Osteoblast (primary cell): Measurements from ENCODE around the gene ITCH. TPM values are rescaled to one million over a fixed set of nuclear protein-coding genes. Genes with fewer than 3 reads are reported as not detected.
"Not testable (repeated sequence)": the region's sequence is repeated elsewhere in the genome, so short reads cannot be mapped to it uniquely, and the experiment has no call there.

Source experiments
- DNase-seq: peaks from one replicate; pipeline ENCODE4 v3.0.0; 2011; ENCODE audit warnings: low spot score, mixed read lengths; ENCODE audit not compliant: insufficient read length; ENCODE audit errors: missing footprints
- H2AFZ ChIP-seq: 2 replicates; pipeline ENCODE4 v1.6.0; 2011; ENCODE audit warnings: mild to moderate bottlenecking, low read length
- H3K27ac ChIP-seq: 2 replicates; pipeline ENCODE4 v1.5.1; 2011; ENCODE audit warnings: mild to moderate bottlenecking, low read depth, low read length, moderate library complexity
- H3K27me3 ChIP-seq: 2 replicates; pipeline ENCODE4 v1.6.0; 2012; ENCODE audit warnings: mild to moderate bottlenecking, control low read depth, inconsistent platforms, low read length, moderate library complexity; ENCODE audit not compliant: insufficient read depth
- H3K36me3 ChIP-seq: 2 replicates; pipeline ENCODE4 v1.5.1; 2011; ENCODE audit warnings: mild to moderate bottlenecking, low read length, control low read depth, moderate library complexity; ENCODE audit not compliant: insufficient read depth
- H3K4me1 ChIP-seq: 2 replicates; pipeline ENCODE4 v1.5.1; 2011; ENCODE audit warnings: mild to moderate bottlenecking, low read length, control low read depth, moderate library complexity; ENCODE audit not compliant: insufficient read depth
- H3K4me2 ChIP-seq: 2 replicates; pipeline ENCODE4 v1.6.0; 2011; ENCODE audit warnings: mild to moderate bottlenecking, low read length; ENCODE audit not compliant: insufficient read depth
- H3K4me3 ChIP-seq: fragments of 200-600 bp; sonication (generic); 3 replicates; pipeline ENCODE4 v1.5.1; 2012; ENCODE audit warnings: mild to moderate bottlenecking, low read length, inconsistent platforms; ENCODE audit not compliant: insufficient read depth
- H3K79me2 ChIP-seq: 2 replicates; pipeline ENCODE4 v1.6.0; 2012; ENCODE audit warnings: mild to moderate bottlenecking, low read length, control low read depth, inconsistent platforms; ENCODE audit not compliant: insufficient read depth
- H3K9me3 ChIP-seq: 2 replicates; pipeline ENCODE4 v1.5.1; 2011; ENCODE audit warnings: low read depth, low read length, control low read depth
- H4K20me1 ChIP-seq: 2 replicates; pipeline ENCODE4 v1.6.0; 2012; ENCODE audit warnings: mild to moderate bottlenecking, low read length, control low read depth; ENCODE audit not compliant: insufficient read depth
- total RNA-seq: library from RNA; depleted of rRNA; stranded (reverse); fragments of >200 nt; gene quantifications from 2 replicates; pipeline ENCODE4 v1.2.3, GENCODE V29; 2012
- TF ChIP-seq, protein P1 (sequence below): IDR thresholded peaks from 2 replicates; pipeline ENCODE4 v1.5.1; 2011; ENCODE audit warnings: mild to moderate bottlenecking, low read depth, low read length, moderate library complexity; ENCODE audit errors: extremely low read depth

ITCH gene
- total RNA-seq, 1 donor = 79.3 TPM

DNA sequence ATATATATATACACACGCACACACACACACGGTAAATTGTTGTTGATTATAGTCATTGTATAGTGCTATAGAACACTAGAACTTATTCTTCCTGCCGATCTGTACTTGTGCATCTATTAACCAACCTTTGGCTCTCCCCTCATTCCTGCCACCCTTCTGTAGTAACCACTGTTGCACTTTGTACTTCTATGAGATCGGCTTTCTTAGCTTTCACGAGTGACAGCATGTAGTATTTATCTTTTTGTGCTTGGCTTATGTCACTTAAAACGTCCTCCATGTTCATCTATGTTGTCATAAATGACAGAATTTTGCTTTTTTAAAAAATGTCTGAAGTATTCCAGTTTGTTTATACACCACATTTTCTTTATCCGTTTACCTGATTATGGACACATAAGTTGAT is 132.2 kb downstream of the ITCH start:
- no peak overlapping the region for H3K27ac ChIP-seq
- TF ChIP-seq, protein P1, sequence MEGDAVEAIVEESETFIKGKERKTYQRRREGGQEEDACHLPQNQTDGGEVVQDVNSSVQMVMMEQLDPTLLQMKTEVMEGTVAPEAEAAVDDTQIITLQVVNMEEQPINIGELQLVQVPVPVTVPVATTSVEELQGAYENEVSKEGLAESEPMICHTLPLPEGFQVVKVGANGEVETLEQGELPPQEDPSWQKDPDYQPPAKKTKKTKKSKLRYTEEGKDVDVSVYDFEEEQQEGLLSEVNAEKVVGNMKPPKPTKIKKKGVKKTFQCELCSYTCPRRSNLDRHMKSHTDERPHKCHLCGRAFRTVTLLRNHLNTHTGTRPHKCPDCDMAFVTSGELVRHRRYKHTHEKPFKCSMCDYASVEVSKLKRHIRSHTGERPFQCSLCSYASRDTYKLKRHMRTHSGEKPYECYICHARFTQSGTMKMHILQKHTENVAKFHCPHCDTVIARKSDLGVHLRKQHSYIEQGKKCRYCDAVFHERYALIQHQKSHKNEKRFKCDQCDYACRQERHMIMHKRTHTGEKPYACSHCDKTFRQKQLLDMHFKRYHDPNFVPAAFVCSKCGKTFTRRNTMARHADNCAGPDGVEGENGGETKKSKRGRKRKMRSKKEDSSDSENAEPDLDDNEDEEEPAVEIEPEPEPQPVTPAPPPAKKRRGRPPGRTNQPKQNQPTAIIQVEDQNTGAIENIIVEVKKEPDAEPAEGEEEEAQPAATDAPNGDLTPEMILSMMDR = no peak
- peaks cover 1% of the 10 kb centered on the region for H4K20me1 ChIP-seq
- H3K36me3 ChIP-seq = peaks cover 64% of the 10 kb centered on the region
- no peaks in the 10 kb centered on the region for H3K4me1 ChIP-seq
- H3K4me3 ChIP-seq = no peak overlapping the region
- H3K79me2 ChIP-seq = peaks cover 65% of the 10 kb centered on the region
- H3K27me3 ChIP-seq = no peaks in the 10 kb centered on the region
- no peaks in the 10 kb centered on the region for H3K9me3 ChIP-seq
- no peak overlapping the region for H2AFZ ChIP-seq
- no peak overlapping the region for H3K4me2 ChIP-seq
- no peak for DNase-seq

DNA sequence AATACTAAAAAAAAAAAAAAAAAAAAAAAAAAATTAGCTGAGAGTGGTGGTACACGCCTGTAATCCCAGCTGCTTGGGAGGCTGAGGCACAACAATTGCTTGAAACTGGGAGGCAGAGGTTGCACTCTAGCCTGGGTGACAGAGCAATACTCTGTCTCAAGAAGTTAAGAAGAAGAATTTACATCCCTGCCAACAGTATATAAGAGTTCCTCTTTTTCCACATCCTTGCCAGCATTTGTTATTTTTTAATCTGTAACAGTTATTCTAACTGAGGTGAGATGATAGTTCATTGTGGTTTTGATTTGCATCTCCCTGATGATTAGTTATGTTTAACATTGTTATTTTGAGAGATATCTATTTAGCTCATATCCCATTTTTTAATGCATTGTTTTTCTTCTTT is 132.8 kb downstream of the ITCH start:
- DNase-seq = no peak
- Histone ChIP-seq H2AFZ (no peak overlapping the region), H3K27me3 (no peaks in the 10 kb centered on the region), H3K4me3 (no peak overlapping the region), H3K4me2 (no peak overlapping the region), H3K4me1 (no peaks in the 10 kb centered on the region), H3K27ac (no peak overlapping the region), H3K36me3 (peaks cover 64% of the 10 kb centered on the region), H4K20me1 (peaks cover 7% of the 10 kb centered on the region), H3K9me3 (no peaks in the 10 kb centered on the region), H3K79me2 (peaks cover 66% of the 10 kb centered on the region)
- TF ChIP-seq, protein P1 = no peak

GRCh38 chr20:34497596-34497995 is 134.5 kb downstream of the ITCH start:
- H3K79me2 ChIP-seq = peaks cover 60% of the 10 kb centered on the region
- H2AFZ ChIP-seq, H3K4me3 ChIP-seq, H3K9me3 ChIP-seq, H3K27me3 ChIP-seq, H4K20me1 ChIP-seq, H3K4me2 ChIP-seq, DNase-seq, H3K4me1 ChIP-seq, H3K27ac ChIP-seq: not testable (repeated sequence)
- peaks cover 51% of the 10 kb centered on the region for H3K36me3 ChIP-seq

GRCh38 chr20:34500823-34501222 is 137.8 kb downstream of the ITCH start:
- no peaks in the 10 kb centered on the region for H3K4me1 ChIP-seq
- TF ChIP-seq, protein P1 = no peak
- no peak overlapping the region for H3K4me2 ChIP-seq
- peaks cover 48% of the 10 kb centered on the region for H3K79me2 ChIP-seq
- H3K27me3 ChIP-seq = no peaks in the 10 kb centered on the region
- DNase-seq = no peak
- H3K36me3 ChIP-seq = peaks cover 39% of the 10 kb centered on the region
- H3K27ac ChIP-seq = no peak overlapping the region
- H4K20me1 ChIP-seq = peaks cover 9% of the 10 kb centered on the region
- H3K9me3 ChIP-seq = no peaks in the 10 kb centered on the region
- no peak overlapping the region for H3K4me3 ChIP-seq
- H2AFZ ChIP-seq = no peak overlapping the region
